Muscle of back (tissue), 11 donors: ENCODE data around the gene GOLGA7B. TPM values are rescaled to one million over a fixed set of nuclear protein-coding genes. Genes with fewer than 3 reads are reported as not detected.

Experiments
- DNase-seq, 3 donors: peaks; one replicate each; pipeline versions ENCODE4 v3.0.0 to v3.0.0-alpha.2; 2013
- polyA plus RNA-seq, 10 donors: library from polyadenylated mRNA; unstranded; fragments of 120-200 nt; gene quantifications; one replicate each; pipeline ENCODE4 v1.2.1, GENCODE V29; 2013; ENCODE audit not compliant: insufficient read length in 10 of 10

GOLGA7B gene
- polyA plus RNA-seq, 10 donors = 0.08 to 0.50 (median 0.16) TPM

DNA sequence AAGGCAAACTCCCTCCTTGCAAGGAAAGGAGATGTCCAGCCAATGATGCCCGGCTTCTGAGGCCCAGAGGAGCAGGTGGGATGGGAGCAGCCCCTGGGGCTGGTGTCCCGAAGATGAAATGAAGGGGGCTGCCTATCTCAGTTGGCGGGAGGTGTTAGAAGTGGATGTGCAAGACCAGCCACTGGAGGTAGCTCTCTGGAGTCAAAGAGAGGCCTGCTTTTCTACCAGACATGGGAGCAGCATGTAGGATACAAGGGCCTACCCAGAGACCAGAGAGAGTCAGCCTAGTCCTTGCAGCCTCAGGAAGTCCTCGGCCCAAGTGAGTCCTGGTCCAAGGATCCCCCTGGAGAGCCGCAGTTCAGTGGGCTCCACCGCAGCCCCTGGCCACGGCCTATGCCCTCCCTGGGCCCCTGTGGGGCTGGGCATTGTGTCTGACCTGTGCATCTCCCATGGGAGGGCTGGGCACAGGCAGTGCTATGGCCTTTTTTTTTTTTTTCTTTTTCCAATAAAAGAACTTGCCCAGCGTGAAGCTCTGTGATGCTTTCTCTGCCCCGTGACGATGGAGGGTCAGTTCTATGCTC, 17.7 kb downstream of the GOLGA7B start:
- DNase-seq = no peak

DNA sequence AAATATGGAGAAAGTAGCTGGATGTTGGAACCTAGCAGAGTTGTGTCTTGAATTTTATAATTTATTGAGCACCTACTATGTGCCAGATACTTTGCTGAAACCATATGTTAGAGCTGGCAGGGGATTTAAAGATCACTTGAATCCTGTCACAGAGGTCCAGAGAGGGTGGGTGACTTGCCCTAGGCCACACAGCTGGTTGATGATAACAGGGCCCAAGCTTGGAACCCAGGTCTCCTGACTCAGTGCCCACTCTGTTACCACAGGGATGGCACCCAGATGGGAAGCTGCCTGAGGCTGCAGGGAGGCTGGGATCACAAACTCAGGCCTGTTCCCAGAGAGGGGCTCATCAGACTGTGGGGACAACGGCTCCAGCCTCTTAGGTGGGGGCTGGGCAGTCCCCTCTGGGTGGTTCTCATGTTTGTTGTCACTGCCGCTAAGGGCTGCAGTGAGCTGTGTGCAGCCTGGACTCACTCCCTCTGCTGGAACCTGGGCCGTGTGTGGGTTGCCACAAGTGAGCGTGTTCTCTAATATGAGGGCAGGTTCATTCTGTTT, 18.6 kb downstream of the GOLGA7B start:
- DNase-seq = no peak

DNA sequence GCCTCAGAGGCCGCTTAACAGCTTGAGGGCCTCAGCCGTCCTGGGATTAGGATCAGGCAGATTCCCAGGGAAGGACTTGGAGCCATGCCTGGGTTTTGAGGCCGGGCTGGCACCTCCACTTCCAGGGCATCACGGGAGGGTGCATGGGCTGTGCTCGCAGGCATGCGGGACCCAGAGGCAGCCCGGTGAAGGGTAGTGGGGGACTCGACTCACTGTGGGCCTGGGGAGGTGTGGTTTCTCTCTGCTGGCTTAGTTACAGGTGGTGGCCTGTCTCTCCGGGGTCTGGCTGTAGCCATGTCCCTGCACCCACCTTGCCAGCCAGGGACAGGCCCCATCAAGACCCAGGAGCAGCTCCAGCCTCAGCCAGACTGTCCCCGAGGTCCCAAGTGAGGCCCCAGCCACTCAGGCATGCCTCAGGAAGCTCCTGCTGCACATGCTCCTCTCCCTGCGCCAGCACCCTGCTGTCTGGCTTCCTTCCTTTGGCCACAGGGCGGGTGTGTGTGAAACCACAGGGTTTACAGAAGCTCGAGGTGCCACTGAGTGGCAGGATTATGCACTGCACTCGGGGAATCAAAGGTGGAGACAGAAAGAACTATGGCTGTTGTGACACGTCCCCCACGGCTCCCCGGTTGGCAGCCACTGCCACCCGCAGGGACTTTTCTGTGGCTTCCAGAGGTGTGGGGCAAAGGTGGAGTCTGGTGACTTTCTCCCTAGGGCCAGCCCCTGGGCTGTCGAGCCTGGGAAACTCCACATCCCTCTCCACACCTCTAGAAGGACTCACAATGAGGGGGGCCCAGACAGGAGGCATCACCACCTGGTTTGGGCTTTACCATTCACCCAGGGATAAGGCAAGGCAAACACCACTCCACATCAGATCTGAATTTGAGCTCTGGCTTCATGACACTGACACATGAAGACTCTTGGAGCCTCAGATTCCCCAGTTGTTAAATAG, 19.7 kb downstream of the GOLGA7B start:
- peak; percentile 55 to 72 (median 58) for DNase-seq

DNA sequence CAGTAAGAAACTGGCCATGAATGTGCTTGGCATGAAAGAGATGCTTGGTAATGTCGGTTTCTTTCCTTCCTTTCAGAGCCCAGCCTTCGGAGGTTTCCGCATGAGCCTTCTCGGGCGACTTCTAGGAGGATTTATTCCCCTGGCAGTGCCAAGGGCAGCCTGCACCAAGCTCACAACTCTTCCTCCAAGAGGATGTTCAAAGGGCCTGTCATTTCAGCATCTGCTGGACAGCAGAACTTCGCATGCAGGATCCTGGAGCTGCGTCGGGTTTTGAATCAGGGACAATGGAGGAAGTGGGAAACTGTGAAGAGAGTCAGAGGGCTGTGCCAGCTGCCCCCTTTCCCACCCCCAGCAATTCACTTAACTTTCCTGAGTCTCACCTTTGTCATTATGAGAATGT, 21.3 kb downstream of the GOLGA7B start:
- DNase-seq = no peak

DNA sequence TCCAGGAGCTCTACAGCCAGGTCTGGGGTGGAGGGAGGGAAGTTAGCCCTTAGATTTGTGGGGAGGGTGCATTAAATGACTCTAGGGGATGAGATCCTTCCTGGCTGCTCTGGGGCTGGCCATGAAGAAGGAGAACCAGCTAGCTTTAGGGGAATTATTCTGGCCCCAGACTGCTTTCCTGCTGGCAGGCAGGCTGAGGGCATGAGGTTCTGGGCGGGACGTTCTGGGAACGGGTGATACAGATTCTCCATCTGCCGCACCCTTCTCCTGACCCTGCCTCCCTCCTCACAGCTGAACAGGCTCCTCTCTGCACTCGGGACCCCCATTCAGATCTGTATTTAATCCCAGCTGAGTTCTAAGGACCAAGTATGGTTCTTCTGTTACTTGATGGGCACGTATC, 23.9 kb downstream of the GOLGA7B start:
- DNase-seq = no peak

DNA sequence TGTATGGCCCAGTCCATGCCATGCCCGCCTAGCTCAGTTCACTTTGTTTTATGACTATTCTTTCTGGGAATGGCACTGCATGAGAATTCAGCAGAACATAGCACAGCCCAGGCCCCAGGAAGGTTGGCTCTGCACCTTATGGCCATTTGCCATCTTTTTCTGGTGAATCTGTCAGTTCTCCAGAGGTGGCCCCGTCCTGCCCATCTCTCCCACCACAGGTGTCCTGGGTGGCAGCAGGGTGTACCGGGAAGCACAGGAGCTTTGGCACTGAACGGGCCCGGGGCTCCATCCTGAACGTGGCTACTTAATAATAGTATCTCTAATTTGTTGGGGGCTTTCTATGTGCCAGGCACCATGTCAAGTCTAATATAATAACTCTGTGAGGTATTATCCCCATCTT, 24.7 kb downstream of the GOLGA7B start:
- no peak for DNase-seq

DNA sequence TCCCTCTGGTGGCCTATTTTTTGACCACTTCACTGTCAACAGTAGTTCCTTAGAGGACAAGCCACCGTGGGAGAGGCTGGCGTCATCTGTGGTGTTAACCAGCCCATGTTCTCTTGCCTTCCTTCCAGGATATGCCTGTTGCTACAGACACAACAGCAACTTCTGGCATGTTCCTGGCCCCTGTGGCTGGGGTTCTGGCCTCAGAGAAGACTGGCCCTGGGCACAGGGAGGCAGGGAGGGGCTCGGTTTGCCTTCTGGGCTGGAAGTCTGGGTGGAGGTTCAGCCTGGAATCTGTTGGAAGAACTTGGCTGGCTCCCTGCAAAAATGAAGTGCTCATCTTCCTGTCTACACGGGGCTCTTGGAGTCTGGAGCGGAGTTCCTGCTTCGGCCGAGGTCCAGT, 25.7 kb downstream of the GOLGA7B start:
- no peak for DNase-seq

DNA sequence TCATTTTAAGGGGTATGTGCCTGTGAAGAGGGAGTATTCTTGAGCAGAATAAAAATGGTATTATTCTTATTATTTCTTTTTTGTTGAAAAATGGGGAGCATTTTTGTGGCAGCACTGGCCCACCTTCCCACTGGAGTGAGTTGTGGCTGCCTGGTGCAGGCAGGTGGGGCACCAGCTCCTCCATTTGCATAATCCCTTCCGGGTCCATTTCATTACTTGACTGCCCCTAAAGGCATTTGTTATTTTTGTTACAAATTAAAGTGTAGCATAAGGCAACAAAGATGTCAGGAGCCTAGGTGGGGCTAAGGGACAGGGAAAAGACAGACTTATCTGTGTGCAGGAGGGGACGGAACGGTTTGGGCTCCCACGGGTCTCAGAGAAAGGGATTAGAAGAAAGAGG, 26.8 kb downstream of the GOLGA7B start:
- DNase-seq = no peak

DNA sequence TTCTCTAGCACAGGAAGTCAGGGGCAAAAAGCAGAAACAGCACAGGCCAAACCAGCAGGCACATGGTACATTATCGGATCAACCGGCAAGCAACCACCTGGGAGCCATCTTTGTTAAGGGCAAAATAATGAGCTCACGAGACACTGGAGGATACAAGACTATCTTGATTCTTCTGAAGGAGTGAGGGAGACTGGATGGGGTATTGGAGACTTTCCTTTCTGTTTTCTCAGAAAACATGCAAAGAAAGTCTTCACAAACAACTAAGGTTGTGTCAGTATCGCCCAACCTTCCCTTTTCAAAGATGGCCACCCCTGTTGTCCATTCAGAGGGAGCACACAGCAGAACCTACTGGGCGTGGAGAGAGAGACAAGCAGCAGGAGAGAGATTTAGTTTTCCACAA, 29.6 kb downstream of the GOLGA7B start:
- DNase-seq = no peak

DNA sequence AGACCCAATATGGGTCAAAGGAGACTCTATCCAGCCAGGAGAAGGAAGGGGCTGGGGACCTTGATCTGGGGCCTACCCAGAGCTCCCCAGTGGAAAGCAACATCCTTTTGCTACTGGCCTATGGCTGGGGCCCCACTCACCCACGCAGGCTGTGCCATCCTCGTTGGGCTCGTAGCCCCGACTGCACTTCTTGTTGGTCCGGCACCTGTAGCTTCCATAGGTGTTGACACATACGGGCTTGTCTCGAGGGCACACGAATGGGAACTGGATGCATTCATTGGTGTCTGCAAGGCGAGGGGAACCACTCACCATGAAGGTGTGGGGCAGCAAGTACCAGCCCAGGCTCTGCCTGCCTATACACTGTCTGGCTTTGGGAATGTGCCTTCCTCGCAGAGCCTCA, 30.5 kb downstream of the GOLGA7B start:
- DNase-seq = no peak

DNA sequence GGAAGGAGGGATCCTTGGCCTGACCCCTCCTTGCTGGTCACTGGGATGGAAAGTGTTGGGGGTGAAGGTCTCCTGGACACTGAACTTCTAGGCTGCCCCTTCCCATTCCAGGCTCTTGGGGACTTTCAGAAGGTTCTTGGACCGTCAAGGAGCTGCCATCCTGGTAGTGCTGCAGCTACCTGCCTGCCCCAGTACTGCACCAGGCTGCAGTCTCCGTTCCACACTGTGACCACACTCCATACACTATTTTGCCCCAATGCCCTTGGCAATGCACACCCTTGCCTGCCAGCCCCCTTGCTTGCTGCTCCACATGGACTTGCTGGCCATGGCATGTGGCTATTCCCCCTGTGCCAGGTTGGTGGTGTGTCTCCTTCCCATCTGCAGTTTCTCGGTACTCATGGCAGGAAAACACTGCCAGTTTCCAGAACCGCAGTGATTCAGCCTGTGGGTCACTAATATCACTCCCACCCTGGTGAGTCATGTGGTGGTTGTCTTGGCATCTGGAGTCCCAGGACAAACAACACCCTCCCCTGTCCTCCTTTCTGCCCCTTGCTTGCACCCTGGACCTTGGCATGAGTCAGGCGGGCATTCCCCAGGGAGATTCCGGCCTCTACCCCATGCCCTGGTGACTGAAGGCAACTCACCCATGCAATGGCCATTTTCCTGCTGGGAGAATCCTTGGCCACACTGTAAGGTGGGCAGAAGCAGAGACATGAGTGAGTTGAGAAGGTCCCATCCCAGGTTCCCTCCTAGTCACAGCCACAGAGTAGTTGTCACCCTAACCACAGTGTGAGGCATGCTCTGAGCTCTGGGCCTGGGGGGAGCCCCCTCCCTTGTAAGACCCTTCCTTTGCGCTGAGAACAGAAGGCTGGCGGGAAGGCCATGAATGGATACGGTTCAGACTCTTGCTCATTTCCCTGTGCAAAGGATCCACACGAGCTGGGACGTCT, 32.8 kb downstream of the GOLGA7B start:
- no peak for DNase-seq

DNA sequence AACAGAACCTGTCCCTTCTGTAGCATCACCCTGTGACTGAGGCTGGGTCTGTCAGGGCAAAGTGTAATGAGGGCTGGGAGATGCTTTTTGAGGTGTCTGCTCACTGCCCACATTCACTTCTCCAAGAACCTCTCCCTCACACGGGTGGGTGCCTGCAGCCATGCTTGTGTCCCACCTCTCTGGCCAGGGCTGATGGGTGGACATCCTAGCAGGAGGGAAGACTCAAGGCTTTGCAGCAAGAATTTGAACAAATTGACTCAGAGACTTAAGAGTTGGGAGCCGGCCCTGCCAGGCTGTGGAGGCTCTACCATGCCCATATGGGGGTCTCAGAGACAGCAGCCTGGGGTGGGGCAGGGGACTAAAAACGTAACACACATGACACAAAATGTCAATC, 33.4 kb downstream of the GOLGA7B start:
- DNase-seq = no peak

DNA sequence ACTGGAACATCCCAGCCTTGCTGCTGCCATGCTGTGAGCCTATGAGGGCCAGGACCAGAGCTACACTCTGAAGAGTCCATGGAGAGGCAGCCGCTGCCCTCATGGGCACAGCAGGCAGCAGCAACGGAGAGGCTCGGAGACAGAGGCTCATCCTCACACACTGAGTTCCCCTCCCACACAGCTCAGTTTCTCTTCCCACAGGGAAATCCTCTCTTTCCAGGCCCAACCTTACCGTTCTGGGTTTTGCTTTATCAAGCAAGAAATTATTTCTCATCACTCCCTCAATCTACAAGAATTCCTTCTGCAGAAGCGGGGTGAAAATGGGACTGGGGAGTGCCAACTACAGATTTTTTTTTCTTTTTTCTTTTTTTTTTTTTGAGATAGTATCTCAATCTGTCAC, 36.6 kb downstream of the GOLGA7B start:
- DNase-seq = no peak

DNA sequence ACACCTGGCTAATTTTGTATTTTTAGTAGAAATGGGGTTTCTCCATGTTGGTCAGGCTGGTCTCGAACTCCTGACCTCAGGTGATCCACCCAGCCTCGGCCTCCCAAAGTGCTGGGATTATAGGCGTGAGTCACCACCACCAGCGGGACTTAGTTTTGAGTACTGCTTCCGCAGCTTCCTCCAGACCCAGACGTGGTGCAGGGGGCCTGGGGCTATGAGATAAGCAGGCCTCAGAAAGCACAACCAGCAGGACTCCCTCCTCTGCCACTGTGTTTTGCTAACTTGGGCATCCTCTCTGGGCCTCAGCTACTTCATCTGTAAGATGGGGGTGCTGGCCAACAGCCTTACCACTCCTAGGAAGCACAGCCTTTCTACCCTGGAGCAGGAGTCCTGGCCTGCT, 37.8 kb downstream of the GOLGA7B start:
- DNase-seq = no peak

DNA sequence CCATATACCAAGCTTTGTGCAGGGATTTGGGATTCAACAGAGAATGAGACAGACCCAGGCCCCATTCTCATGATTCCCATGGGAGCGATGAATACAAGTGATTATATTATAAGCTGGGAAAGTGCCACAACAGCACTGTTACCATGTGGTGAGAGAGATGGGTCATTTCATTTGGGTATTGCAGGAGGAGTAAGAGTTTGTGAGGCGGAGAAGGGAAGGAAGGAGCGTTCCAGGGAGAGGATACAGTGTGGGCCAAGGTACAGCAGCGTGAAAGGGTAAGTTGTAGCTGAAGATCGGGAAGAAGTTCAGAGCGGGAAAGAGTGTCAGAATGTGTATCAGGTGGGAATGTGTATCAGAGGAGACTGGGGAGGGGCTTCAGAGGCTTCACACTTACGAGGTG, 38.5 kb downstream of the GOLGA7B start:
- no peak for DNase-seq

DNA sequence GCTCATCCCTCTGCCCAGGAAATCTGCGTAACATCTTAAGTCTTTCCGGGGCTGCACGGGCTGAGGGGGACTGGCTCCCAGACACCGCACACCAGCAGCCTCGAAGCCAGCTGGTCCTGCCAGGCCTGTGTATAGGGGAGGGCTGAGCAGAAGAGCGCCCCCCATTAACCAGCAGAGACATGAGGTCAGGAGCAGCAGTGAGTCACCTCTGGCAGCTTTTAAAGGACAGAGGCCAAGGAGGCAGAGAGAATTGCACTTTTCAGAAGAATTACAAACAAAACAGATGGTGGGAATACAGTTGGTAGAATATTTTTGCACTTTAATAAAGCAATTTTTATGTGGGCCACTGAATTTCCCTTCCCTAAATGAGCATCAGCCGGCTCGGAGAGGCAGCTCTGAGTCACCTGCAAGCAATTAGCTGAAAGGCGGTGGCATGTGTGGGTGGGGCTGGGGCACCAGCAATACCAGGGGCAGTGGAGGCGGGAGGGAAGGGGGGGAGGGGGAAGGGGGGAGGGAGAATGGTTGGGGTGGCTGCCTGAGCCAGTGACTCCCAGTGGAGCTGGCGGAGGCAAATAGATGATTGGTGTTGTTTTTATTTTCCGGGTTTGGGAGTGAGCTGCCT, 39.1 kb downstream of the GOLGA7B start:
- peak in 1 of 3 donors; percentile 7 for DNase-seq

DNA sequence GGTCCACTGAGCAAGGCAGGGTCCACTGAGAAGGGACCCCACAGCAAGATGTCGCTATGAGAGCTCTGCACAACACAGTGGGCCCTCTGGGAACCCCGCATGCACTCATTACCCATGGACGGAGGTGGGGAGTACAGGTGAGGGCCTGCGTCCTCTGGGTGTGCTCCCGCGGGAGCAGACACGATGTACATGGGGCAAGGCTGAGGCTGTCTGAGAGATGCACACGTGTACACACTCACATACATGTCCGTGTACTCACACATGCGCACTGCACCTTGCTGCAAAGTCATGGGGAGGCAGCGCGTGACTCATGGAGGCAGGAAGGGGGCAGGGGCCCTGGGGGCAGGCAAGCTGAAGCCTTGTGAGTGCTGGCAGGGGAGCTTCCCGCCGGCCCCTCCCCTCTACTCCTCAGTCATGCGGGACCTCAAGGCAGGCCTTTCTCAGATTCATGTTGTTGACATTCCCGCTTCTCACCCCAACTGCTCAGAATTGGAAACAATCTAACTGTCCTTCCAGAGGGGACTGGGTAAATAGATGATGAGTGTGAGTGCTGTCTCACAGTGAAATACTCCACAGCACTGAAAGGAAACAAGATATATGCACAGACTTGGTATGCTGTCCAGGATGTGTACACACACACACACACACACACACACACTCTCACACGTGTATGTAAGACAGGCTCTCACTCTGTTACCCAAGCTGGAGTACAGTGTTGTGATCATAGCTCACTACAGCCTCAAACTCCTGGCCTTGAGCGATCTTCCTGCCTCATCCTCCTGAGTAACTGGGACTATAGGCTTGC, 40.0 kb downstream of the GOLGA7B start:
- peak in 1 of 3 donors; percentile 47 for DNase-seq

DNA sequence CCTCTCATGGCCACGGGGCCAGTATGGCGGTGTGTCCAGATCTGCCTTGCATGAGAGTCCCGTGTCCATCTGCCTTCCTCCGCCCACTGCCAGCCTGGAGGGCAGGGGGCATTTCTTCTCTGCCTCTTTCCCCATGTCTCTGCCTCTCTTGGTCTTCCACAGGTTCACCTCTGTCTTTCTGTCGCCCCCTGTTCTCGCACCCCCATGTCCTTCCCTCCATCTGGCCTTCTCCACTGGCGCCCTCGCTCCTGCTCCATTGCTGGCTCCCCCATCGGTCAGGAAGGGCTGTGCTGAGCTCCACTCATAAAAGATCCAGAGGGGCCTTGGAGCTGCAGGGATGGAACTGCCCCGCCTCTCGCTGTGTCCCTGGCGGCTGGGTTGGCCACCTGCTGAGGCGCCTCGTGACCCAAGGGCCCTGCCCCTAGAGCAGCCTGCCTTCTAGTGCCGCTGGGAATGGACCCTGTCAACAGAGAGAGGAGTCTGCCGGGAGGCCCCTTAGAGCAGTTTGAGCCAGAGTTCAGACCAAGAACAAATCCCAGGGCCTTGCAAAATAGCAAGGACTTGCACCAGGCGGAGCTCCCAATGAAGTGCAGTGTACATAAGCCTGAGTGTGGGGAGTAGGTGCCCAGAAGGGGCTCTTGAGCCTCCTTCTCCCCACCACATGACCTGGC, 42.0 kb downstream of the GOLGA7B start:
- DNase-seq = no peak

DNA sequence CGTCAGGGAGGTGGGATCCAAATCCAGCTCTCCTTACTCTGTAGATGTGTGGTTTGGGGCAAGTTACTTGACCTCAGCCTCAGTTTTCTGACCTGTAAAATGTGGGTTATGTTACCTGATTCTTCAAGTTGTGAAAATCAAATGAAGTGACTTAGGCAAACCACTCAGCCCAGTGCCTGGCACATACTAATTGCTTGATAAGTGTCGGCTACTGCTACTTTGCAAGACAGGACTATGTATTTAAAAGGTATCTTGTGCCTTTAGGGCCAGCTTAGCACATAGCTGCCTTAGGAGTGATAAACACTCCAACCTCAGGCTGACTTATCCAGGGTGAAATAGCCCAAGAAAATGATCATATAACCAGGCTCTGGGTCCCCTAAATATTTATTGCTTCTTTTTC, 42.9 kb downstream of the GOLGA7B start:
- DNase-seq = no peak

DNA sequence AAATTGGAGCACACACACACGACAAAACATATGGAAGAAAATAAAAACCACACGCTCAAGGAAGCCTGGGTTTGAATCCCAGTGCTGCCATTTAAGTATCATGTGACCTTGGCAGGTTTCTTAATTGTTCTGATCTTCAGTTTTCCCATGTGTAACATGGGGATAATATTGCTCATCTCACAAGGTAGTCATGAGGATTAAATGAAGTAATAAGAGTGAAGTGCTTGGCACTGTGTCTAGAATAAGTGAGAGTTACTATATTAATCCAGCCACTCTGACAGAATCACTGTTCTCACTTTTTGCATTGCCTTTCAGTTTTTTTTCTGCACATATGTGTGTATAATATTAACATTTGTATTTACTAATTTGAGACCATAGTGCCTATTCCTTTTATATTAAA, 43.3 kb downstream of the GOLGA7B start:
- DNase-seq = no peak
